Measurements from ENCODE around the gene PAX3.

PAX3 gene

GRCh38 chr2:222302178-222303018 lies 3.6 kb upstream of the PAX3 start:
- DNase-seq (ENCODE audit: low read depth, low spot score): no peak
- Histone ChIP-seq H3K27ac (no peak overlapping the region), H3K4me3 (no peak overlapping the region), H3K36me3 (ENCODE audit: insufficient read depth, low read length) (no peaks in the 10 kb centered on the region), H3K9me3 (ENCODE audit: low read depth, low read length) (no peaks in the 10 kb centered on the region), H3K9ac (ENCODE audit: insufficient read length) (no peak overlapping the region)
- TF ChIP-seq EZH2 (IDR thresholded peaks at IDR 0.05) (no peak), FOXP2 (optimal IDR thresholded peaks at IDR 0.05; ENCODE audit: control extremely low read depth, extremely low read length, insufficient read depth) (no peak), POLR2AphosphoS5 (IDR thresholded peaks at IDR 0.05; ENCODE audit: borderline replicate concordance, low read depth, low read length) (no peak)

GRCh38 chr2:222301796-222302118 lies 3.0 kb upstream of the PAX3 start:
- no peak overlapping the region for H3K4me3 ChIP-seq
- H3K27ac ChIP-seq: no peak overlapping the region
- H3K9ac ChIP-seq (ENCODE audit: insufficient read length): no peak overlapping the region
- no peak for TF ChIP-seq FOXP2 (optimal IDR thresholded peaks at IDR 0.05; ENCODE audit: control extremely low read depth, extremely low read length, insufficient read depth)
- TF ChIP-seq EZH2 (IDR thresholded peaks at IDR 0.05): no peak
- TF ChIP-seq POLR2AphosphoS5 (IDR thresholded peaks at IDR 0.05; ENCODE audit: borderline replicate concordance, low read depth, low read length): no peak
- DNase-seq (ENCODE audit: low read depth, low spot score): no peak
- peaks cover 6% of the 10 kb centered on the region; the same call in 1 of the 2 replicates for H3K36me3 ChIP-seq (ENCODE audit: insufficient read depth, low read length)
- no peaks in the 10 kb centered on the region for H3K9me3 ChIP-seq (ENCODE audit: low read depth, low read length)

- Histone ChIP-seq H3K27ac (no peak overlapping the region), H3K4me3 (no peak overlapping the region), H3K36me3 (ENCODE audit: insufficient read depth, low read length) (peaks cover 12% of the 10 kb centered on the region), H3K9me3 (ENCODE audit: low read depth, low read length) (no peaks in the 10 kb centered on the region), H3K9ac (ENCODE audit: insufficient read length) (no peak overlapping the region)
- DNase-seq (ENCODE audit: low read depth, low spot score): no peak
- TF ChIP-seq POLR2AphosphoS5 (IDR thresholded peaks at IDR 0.05; ENCODE audit: borderline replicate concordance, low read depth, low read length): no peak
- TF ChIP-seq EZH2 (IDR thresholded peaks at IDR 0.05): no peak
- TF ChIP-seq FOXP2 (optimal IDR thresholded peaks at IDR 0.05; ENCODE audit: control extremely low read depth, extremely low read length, insufficient read depth): no peak
Measured at GRCh38 chr2:222301053-222301795, 2.4 kb upstream of the PAX3 start.

GRCh38 chr2:222300726-222301052 lies 1.9 kb upstream of the PAX3 start:
- TF ChIP-seq FOXP2 (optimal IDR thresholded peaks at IDR 0.05; ENCODE audit: control extremely low read depth, extremely low read length, insufficient read depth) (no peak), POLR2AphosphoS5 (IDR thresholded peaks at IDR 0.05; ENCODE audit: borderline replicate concordance, low read depth, low read length) (no peak), EZH2 (IDR thresholded peaks at IDR 0.05) (no peak)
- Histone ChIP-seq H3K9ac (ENCODE audit: insufficient read length) (no peak overlapping the region), H3K27ac (no peak overlapping the region), H3K4me3 (no peak overlapping the region), H3K36me3 (ENCODE audit: insufficient read depth, low read length) (peaks cover 17% of the 10 kb centered on the region), H3K9me3 (ENCODE audit: low read depth, low read length) (no peaks in the 10 kb centered on the region)
- DNase-seq (ENCODE audit: low read depth, low spot score): no peak

- H3K9me3 ChIP-seq (ENCODE audit: low read depth, low read length): no peaks in the 10 kb centered on the region
- TF ChIP-seq POLR2AphosphoS5 (IDR thresholded peaks at IDR 0.05; ENCODE audit: borderline replicate concordance, low read depth, low read length) (no peak), EZH2 (IDR thresholded peaks at IDR 0.05) (no peak), FOXP2 (optimal IDR thresholded peaks at IDR 0.05; ENCODE audit: control extremely low read depth, extremely low read length, insufficient read depth) (no peak)
- no peak for DNase-seq (ENCODE audit: low read depth, low spot score)
- H3K4me3 ChIP-seq: no peak overlapping the region; the same call in 1 of the 2 replicates
- no peak overlapping the region for H3K9ac ChIP-seq (ENCODE audit: insufficient read length)
- peaks cover 23% of the 10 kb centered on the region for H3K36me3 ChIP-seq (ENCODE audit: insufficient read depth, low read length)
- H3K27ac ChIP-seq: no peak overlapping the region
Measured at GRCh38 chr2:222299906-222300725, 1.3 kb upstream of the PAX3 start.

GRCh38 chr2:222298001-222298310 lies 842 bp downstream of the PAX3 start:
- Histone ChIP-seq H3K9ac (ENCODE audit: insufficient read length) (peak overlapping the region; percentile 88), H3K4me3 (peak overlapping the region; percentile 92), H3K9me3 (ENCODE audit: low read depth, low read length) (no peaks in the 10 kb centered on the region), H3K36me3 (ENCODE audit: insufficient read depth, low read length) (peaks cover 36% of the 10 kb centered on the region), H3K27ac (no peak overlapping the region)
- no peak for DNase-seq (ENCODE audit: low read depth, low spot score)
- TF ChIP-seq FOXP2 (optimal IDR thresholded peaks at IDR 0.05; ENCODE audit: control extremely low read depth, extremely low read length, insufficient read depth) (no peak), POLR2AphosphoS5 (IDR thresholded peaks at IDR 0.05; ENCODE audit: borderline replicate concordance, low read depth, low read length) (no peak), EZH2 (IDR thresholded peaks at IDR 0.05) (no peak)

GRCh38 chr2:222297600-222297935 lies 1.2 kb downstream of the PAX3 start:
- H3K36me3 ChIP-seq (ENCODE audit: insufficient read depth, low read length): peaks cover 40% of the 10 kb centered on the region
- DNase-seq (ENCODE audit: low read depth, low spot score): no peak
- H3K9me3 ChIP-seq (ENCODE audit: low read depth, low read length): no peaks in the 10 kb centered on the region
- no peak overlapping the region for H3K27ac ChIP-seq
- H3K4me3 ChIP-seq: peak overlapping the region; percentile 92
- TF ChIP-seq EZH2 (IDR thresholded peaks at IDR 0.05) (no peak), FOXP2 (optimal IDR thresholded peaks at IDR 0.05; ENCODE audit: control extremely low read depth, extremely low read length, insufficient read depth) (no peak), POLR2AphosphoS5 (IDR thresholded peaks at IDR 0.05; ENCODE audit: borderline replicate concordance, low read depth, low read length) (no peak)
- peak overlapping the region; percentile 88 for H3K9ac ChIP-seq (ENCODE audit: insufficient read length)
